HG03558 (cell line): Measurements from ENCODE around the gene SMIM24.

Source experiments
- ATAC-seq: cut with Tn5 transposase; IDR thresholded peaks from one replicate; pipeline ENCODE4 v1.9.1; 2021; ENCODE audit warnings: moderate number of reproducible peaks; ENCODE audit not compliant: unreplicated experiment; ENCODE audit errors: extremely low read depth

SMIM24 gene

DNA sequence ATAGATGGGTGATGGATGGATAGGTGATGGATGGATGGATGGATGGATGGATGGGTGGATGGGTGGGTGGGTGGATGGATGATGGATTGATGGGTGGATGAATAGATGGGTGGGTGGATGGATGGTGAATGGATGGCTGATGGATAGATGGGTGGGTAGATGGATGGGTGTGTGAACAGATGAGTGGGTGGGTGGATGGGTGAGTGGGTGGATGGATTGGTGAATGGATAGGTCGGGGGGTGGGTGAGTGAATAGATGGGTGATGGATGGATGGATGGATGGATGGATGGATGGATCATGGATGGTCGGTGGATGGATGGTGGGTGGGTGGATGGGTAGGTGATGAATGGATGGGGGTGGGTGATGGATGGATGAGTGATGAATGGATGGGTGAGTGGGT lies 3.5 kb downstream of the SMIM24 start:
- no peak for ATAC-seq

DNA sequence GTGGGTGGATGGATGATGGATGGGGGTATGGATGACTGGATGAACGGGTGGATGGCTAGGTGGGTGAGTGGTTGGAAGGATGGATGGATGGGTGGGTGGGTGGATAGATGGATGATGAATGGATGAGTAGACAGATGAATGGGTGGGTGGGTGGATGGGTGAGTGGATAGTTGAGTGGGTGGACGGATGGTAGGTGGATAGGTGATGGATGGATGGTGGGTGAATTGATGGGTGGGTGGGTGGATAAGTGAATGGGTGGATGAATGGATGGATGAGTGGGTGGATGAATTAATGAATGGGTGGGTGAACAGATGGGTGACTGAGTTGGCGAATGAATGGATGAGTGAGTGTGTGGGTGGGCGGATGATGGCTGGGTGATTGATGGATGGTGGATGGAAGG lies 4.9 kb downstream of the SMIM24 start:
- ATAC-seq, result no peak

DNA sequence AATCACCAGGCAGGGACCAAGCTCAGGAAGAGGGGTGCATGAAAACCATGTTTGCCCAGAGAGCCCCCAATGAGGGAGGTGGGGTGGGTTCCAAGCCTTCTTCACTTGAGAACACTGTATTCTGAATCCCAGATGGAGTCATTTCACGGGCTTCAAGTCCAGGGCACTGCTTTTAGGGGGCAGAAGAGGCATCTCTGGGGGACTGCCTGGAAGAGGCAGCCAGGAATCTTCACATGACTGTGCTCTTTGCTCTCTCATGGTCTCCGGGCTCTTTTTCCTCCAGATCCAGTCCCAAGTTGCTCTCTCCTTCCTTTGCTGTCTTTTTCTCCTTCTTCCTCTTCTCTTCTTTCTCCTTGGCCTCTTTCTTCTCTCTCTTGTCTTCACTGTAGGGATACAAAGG lies 5.7 kb downstream of the SMIM24 start:
- ATAC-seq, result no peak

DNA sequence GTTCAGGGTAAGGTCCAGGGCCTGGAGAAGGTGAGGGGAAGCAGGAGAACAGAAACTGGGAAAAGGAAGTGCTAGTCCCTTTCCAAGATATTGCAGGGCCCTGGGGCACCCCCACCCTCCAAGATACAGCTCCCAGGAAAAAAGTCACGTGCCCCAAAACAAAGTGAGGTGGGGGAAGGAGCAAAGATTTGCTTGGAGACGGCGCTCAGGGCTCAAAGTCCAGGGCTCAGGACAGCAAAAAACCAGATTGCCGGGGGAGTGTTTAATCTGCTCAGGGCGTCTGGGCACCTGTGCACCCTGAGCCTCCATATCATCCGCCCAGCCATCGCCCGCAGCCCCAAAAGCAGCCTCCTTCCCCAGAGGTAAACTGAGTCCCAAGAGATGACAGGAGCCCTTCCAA lies 6.3 kb downstream of the SMIM24 start:
- no peak for ATAC-seq

DNA sequence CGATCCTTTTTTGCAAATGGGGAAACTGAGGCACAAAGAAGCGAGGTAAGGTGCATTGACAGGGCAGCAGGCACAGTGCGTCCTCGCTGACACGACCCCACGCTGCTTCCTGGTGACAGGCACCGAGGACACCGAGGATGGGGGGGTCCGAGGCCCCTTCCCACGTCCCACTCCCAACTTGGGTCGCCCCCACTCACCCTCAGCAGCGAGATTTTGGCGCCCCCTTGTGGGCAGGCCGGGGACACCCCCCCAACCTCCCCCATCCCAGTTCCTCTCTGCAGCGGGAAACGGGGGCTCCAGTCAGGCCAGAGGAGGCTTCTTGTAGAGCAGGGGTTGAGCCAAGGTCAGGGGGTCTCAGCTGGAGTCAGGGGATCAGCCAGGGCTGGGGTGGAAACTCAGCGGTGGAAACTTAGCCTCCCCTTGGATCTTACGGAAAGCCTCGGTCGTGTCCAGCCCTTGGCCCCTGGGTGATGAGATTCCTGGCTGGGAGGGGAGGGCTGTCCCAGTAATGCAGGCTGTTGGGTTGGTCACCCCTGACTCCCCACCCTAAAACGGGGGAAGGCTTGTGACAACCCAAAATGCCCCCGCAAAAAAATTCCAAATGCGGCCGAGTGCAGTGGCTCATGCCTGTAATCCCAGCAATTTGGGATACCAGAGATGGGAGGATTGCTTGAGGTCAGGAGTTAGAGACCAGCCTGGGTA lies 8.2 kb downstream of the SMIM24 start:
- no peak for ATAC-seq

DNA sequence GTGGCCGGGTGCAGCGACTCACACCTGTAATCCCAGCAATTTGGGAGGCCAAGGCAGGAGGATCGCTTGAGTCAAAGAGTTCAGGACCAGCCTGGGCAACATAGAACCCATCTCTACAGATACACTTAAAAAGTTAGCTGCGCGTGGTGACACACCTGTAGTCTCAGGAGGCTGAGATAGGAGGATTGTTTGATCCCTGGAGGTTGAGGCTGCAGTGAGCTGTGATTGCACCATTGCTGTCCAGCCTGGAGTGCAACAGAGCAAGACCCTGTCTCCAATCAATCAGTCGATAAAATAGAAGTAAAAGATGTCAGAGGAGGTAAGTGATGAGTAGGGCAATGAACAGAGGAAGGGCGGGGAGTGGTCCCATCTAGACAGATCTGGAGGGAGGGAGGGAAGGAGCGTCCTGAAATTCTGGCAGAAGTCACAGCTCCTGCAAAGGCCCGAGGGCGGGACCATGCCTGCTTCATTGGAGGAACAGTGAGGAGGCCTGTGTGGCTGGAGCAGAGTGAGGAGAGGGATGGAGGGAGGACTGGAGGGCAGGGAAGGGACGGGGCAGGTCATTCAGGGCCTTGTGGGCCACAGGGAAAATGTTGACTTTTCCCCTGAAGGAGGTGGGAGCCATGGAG lies 9.7 kb downstream of the SMIM24 start:
- no peak for ATAC-seq

DNA sequence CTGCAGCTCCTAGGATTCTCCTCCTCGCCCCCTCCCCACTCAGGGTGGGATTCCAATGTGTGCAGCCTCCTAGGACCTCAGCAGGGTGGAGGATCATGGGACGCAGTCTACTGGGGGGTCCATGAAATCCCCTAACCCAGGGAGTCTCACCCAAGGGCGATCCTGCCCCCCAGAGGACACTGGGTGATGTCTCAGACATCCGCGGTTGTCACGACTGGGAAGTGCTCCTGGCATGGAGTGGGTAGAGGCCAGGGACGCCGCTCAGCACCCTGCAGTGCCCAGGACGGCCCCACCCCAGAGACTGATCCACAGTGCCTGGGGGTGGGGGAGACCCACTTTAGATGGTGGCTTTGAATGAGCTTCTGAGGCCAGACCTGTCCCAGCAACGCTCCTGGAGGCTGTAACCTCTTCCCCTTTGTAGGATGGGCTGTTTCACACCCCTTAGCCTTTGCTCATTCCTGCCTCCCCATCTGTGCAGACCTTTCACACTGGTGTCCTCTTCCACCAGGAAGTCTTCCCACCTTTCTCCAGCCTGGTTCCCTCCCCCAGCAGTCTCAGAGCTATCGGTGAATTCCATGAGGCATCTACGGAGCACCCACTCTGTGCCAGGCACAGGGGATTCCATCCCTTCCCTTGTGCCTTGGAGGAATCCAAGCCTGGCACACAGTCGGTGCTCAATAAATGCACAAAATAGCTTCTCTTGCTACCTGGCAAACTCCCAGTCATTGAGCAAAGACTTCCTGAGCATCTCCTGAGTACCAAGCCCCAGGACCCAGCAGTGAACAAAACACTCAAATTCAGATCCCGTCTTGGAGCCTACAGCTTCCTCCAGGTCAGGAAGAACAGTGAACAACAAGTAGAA lies 10.5 kb downstream of the SMIM24 start:
- ATAC-seq, result no peak

DNA sequence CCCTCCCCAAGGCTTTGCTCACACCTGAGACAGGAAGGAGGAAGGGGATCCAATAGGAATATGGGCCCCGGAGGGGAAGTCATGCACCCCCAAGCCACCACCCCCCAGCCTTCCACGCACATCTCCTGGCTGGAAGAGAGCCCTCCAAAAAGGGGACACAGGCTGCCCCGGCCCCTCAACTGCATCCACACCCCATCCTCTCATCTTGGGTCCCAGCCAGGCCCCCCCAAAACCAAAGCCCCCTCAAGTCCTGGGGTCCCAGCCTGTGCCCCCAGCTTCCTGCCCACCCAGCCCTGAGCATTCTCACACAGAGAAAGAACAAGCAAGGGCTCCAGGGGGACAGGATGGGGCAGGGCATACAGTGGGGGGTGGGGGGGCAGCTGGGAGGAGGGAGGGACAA lies 12.1 kb downstream of the SMIM24 start:
- no peak for ATAC-seq

DNA sequence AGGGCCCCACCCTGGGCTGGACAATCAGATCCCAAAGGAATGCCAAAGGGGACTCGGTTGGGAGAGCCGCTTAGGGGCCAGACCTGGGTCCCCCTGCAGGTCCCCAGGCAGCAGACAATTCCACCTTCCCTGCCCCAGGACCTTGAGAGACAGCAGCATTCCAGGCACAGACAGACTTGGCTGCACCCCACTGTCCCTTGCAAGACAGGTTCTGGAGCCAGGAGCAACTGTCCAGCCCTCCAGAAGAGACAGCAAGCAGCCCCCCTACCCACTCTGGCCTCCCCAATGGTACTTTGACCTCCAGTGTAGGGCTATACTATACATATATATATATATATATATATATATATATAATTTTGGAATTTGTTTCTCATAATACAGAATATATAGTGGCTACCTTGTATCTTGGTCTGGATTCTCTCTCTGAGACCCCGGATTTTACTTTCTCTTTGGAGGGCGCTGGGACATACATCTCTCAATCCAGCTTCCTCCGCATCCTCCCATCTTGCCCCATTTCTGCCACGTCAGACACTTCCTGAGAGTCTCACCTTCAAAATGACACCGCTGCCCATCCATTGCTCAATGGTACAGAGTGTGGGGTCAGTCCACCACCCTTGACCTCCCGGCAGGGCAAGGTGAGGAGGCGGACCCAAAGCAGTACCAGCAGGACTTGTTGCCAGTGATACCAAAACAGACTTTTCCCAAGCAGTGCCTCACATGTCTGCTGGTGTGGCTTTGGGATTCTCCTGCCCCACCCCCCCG lies 12.7 kb downstream of the SMIM24 start:
- no peak for ATAC-seq

DNA sequence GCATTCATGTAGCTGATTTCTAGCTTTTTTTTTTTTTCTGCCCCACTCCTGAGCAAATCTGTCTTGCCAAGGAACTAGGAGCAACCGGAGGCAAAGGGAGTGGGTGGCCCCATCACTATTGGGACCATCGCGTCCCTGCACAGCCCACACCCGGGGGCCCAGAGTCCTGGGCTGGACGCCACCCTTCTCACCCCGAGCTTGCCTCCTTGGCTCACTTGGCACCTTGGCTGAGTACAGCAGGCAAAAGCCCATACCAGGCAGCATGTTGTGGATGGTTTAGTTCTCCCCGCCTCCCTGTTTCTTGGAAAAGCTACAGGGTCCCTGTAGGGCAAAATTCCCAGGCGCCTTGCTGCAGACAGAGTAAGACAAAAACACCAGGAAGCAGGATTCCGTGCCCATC lies 13.7 kb downstream of the SMIM24 start:
- ATAC-seq, result no peak

DNA sequence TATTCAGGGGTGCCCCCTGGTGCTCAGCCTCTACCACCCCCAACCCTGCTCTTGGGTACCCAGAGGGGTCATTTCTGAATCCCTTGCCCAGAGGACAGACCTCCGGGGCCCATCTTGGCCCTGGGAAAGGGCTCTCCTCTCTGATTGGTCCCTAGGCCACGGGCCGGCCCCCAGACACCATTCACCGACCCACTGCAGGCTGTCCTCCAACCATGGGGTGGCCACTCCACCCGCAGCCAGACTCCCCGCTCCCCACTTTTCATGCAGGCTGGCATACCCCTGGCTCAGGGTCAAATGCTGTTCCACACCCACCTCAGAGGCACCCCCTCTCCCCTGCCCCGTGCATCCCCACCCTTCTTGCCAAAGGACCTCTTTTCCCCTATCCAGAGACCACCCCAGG lies 14.8 kb downstream of the SMIM24 start:
- ATAC-seq, result no peak

DNA sequence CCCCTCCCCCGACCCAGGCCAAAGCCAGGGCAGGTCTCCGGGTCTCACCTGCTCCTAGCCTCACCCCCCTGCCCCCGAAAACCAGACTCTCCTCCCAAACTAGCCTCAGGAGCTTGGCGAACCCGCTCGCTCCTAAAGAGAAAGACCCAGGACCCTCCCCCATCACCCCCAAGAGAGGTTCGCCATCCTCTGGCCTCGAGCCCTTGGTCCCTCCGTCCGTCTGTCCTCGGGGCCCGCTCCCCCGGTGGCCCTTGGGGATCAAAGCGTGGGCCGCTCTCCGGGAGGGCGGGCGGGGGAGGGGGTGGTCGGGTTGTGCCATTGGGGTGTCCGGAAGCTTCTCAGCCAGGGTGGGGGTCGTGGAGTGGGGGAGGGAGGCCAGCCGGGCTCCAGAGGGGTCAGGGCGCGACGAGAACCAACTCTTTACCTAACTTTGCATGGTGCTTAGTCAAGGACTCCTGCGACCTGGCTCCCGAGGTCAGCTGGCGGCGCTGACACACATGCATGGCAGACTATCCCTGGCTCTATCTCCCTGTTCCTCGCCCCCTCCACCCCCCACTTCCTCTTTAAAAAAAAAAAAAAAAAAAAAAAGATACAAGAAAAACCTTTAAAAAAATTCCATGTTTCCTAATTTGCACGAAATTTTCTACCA lies 15.6 kb downstream of the SMIM24 start:
- no peak for ATAC-seq

DNA sequence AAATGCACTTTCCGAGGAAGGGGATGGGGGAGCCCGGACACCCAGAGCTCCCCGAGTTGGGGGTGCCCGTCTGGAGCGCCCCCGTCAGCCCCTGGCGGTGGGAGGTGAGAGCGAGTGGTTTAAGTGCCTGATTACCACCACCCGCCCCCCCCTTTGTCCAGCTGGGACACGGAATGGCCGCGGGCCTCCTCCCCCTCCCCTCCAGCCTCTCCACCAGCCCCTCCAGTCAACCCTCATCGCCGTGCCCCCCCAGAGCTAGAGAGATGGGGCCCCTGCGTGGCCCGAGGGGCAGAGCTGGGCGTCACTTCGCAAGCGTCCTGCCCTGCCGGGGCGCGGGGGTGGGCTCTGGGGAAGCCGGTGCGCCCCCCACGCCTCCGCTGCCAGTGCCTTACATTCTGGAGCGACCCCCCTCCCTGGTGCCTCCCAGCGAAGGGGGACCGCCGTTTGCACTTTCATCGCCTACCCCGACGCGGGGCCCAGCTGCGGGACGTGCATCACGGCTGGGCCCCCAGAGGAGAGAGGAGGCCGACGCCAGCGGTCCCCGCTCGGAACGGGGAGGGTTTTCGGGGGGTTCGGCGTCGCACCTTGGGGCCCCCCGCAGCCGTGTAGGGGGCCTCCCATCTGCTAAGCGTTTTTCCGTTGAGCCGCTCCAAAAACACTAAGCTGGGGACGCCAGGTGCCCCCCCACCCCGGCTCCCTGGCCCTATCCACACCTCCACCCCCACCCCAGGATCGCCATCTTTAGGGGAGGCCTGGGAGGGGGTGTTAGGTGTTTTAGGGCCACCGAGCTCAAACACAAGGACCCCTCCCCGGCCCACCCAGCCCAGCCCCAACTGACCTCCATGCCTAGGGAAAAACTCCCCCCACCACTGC lies 16.4 kb downstream of the SMIM24 start:
- ATAC-seq, result no peak

DNA sequence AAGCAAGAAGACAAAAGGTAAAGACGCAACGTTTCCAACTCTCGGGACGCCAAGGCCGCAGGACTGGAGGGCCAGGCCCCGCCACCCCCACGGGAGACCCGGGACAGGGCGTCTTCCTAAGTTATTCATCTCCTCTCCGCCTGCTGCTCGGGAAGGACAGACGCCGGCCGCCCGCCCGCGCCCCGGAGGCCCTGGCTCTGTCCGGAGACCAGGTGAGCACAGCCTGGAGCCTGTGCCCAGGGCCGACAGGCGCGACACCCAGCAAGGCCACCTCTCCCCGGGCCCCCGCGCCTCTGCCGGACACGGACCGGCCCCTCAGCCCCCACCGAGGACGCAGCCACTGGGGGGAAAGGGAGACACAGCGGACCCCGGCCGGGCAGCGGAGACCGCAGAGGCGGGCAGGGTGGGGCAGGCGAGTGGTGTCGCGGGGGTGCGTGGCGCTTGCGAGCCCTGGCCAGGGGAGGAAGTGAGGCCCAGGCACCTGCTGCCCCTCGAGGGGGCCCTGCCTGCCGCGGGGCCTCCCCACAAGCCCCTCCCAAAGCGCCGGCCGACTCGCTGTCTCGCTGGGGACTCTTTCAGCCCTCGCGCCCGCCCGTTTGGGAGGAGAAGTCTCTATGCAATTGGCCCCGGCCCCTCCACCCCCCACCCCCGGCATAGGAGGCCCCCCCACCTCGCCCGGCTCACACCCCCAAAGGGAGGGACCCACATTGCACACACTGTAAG lies 17.2 kb downstream of the SMIM24 start:
- ATAC-seq, result no peak

DNA sequence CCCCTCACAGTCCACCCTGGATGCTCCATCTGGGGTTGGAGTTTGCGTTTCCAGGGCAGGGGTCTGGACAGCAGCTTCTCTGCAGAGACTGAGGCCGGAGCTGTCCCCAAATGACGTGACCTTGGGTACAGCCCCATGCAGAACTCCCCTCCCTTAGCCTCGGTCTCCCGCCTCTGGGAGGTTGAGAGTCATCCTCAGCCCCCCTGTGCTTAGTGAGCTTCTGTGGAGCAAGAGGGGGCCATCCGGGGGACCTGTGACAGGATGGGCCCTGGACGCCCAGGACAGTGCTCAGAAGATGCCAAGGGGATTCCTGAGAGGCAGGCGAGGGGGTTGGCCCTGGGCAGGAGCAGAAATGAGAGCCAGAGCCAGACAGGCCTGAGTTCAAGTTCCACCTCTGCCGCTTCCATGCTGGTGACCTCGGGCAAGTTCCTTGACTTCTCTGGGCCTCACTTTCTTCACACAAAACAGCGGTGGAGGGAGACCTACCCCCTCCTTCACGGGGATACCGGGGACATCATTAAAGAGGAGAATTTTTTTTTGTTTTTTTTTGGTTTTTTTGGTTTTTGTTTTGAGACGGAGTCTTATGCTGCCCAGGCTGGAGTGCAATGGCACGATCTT lies 20.3 kb downstream of the SMIM24 start:
- no peak for ATAC-seq

DNA sequence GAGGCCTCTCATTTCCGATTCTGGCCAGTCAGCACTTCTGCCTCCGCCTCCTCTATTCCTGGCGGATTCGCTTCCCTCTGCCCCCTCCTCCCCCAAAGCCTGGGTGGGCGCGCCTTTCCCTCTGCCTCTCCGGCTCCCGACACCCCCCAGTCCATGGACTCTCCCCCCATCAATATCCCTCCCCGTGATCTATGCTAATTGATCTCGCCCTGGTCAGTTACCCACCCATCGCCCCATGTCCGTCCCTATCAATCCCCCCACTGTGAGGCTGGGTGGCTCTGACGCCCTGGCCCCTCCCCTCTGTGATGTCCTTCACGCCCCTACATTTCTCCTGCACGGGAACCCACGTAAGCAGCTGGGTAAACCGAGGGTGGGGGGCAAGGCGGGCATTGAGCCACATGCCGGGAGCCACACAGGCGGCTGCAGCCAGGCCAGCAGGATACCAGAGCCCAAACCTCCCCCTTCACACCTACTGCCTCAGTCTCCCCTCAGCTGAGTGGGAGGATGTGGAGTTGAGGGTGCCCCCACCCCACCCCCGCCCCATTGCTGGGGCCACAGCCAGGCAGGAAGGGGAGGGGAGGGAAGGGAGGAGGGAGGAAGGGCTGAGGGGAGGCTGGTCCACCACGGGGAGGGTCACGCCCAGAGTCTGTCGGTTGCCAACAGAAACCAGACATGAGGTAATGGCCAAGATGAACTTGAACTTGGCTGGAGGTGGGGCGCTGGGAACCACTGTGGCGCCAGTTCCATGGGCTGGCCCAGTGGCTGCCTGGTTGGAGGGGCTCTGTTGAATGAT lies 21.0 kb downstream of the SMIM24 start:
- ATAC-seq, result no peak
